Stomach (tissue), 9 donors: ENCODE results near the gene ADCY4. TPM values are rescaled to one million over a fixed set of nuclear protein-coding genes. Genes with fewer than 3 reads are reported as not detected.

Source experiments
- DNase-seq, 2 donors: peaks; one replicate each; pipeline versions ENCODE4 v3.0.0 to v3.0.0-alpha.2; 2013 to 2019
- H3K27ac ChIP-seq, 5 donors: fragments of 200-600 bp in 4 of 5; sonication (generic) in 4 of 5; one replicate each; pipeline ENCODE4 v1.5.1; 2013 to 2019; ENCODE audit warnings: mild to moderate bottlenecking in 1 of 5, moderate library complexity in 1 of 5
- H3K27me3 ChIP-seq, 3 donors: fragments of 200-600 bp; sonication (generic); one replicate each; pipeline ENCODE4 v1.5.1; 2017 to 2019; ENCODE audit warnings: mixed run types in 1 of 3
- H3K36me3 ChIP-seq, 4 donors: fragments of 200-600 bp; sonication (generic); 1 replicate in 3 of 4; 2 replicates in 1 of 4; pipeline ENCODE4 v1.5.1; 2016 to 2019
- H3K4me1 ChIP-seq, 4 donors: fragments of 200-600 bp; sonication (generic); one replicate each; pipeline ENCODE4 v1.5.1; 2016 to 2019
- H3K4me3 ChIP-seq, 4 donors: fragments of 200-600 bp; sonication (generic) in 3 of 4; one replicate each; pipeline ENCODE4 v1.5.1; 2016 to 2019; ENCODE audit warnings: mild to moderate bottlenecking in 1 of 4
- H3K9me3 ChIP-seq, 4 donors: fragments of 200-600 bp; sonication (generic); one replicate each; pipeline ENCODE4 v1.5.1; 2016 to 2019
- EP300 ChIP-seq: sonication (generic); formaldehyde crosslinking; IDR thresholded peaks from one replicate; pipeline ENCODE4 v1.6.1; 2017; ENCODE audit warnings: antibody characterized with exemption
- POLR2A ChIP-seq, 4 donors: fragments of 450-650 bp; IDR thresholded peaks; one replicate each; pipeline ENCODE4 v1.6.1; 2016; ENCODE audit warnings: antibody characterized with exemption in 4 of 4, control low read depth in 2 of 4, mild to moderate bottlenecking in 1 of 4, moderate library complexity in 1 of 4
- POLR2AphosphoS5 ChIP-seq, 3 donors: sonication (generic); formaldehyde crosslinking; IDR thresholded peaks; one replicate each; pipeline ENCODE4 v1.6.1; 2016; ENCODE audit warnings: antibody characterized with exemption in 3 of 3
- WGBS, 5 donors: extraction: QIAGEN DNeasy Blood & Tissue Kit in 3 of 5; methylation state at CpG; one replicate each; pipeline versions ENCODE4 v1.1.5 to v1.1.7; 2013 to 2018; 5-methylcytosine and 5-hydroxymethylcytosine counted together
- intact Hi-C: fragments of 100-400 bp; cut with DNase I; formaldehyde crosslinking; loops from one replicate; pipeline ENCODE4 v1.15.1; 2023; ENCODE audit warnings: low total_unique reads
- polyA plus RNA-seq, 3 donors: library from polyadenylated mRNA; stranded (reverse); fragments of 200-250 nt; gene quantifications; one replicate each; pipeline ENCODE4 v1.2.3, GENCODE V29; 2013
- total RNA-seq, 5 donors: library from RNA; depleted of rRNA; stranded (reverse); fragments of >200 nt; gene quantifications; one replicate each; pipeline versions ENCODE4 v1.1.0 to v1.2.3, GENCODE V29; 2014 to 2016
- TF ChIP-seq, protein P1 (sequence below), 7 experiments: fragments of 450-650 bp in 4 of 7; fragments of 200-600 bp in 3 of 7; sonication (generic) in 3 of 7; IDR thresholded peaks; one replicate each; pipeline ENCODE4 v1.5.1; 2016 to 2019; ENCODE audit warnings: antibody characterized with exemption in 7 of 7, control low read depth in 2 of 7, mild to moderate bottlenecking in 1 of 7
- donor health status: healthy with polysubstance abuse.
- donor health status: Bipolar disorder and iron deficiency.
- donor health status: healthy.

Gene ADCY4
- total and polyA plus RNA-seq, 8 donors = 15.2 to 118 (median 25.8) TPM

DNA sequence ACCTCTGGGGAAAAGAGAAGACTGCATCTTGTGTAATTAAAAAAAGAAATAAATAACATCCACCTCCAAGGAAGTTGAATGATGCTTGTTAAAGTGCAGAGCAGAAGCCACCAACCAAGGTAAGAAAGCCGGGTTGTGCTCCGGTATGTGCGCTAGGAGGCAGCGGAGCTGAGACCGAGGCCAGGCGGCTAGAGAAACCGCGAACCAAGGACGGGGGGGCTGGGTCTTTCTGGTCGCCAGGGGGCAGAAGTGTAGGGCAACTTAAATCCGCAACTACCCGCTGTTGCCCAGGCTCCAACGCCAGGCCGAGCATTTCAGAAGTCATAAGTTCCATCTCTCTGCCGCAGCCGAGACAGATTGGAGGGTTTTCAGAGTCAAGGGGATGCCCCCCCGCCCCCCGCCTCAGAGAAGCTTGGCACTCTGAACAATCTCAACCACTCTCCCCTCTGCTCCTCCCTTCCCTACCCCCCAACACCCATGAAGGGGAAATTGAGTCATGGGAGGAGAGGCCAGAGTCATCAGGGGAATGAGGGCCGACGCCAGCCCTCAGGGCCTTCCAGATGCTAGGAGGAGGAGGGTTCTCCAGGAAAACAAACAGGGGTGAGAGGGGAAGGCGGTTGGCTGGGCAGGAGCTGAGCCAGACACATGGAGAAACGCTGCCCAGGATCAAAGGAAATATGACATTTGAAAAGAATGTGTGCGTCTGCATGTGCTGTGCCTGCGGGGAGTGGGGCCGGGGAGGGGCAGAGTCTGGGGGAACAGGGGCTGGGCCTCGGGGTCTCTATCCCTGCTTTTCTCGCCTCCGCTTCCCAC is 30.9 kb upstream of the ADCY4 start:
- no peaks in the 10 kb centered on the region for H3K9me3 ChIP-seq
- H3K27me3 ChIP-seq = peaks cover 0 to 44% (median 0%) of the 10 kb centered on the region in 3 donors
- no peaks in the 10 kb centered on the region for H3K36me3 ChIP-seq
- H3K27ac ChIP-seq = peak overlapping the region; percentile 81 to 97 (median 92)
- peak; percentile 91 to 97 for DNase-seq
- 3 to 5% (median 4%) methylated on average over 26 to 28 of the region's 28 CpGs for WGBS, 5 donors
- peaks cover 31 to 60% (median 50%) of the 10 kb centered on the region in 4 donors for H3K4me1 ChIP-seq
- H3K4me3 ChIP-seq = peak overlapping the region; percentile 58 to 71 (median 64)
- intact Hi-C loops = loop anchor here (5.0 kb wide), 1 partner anchor 51 kb away; no protein-coding TSS in a partner anchor
- TF ChIP-seq POLR2AphosphoS5 (IDR thresholded peaks at IDR 0.05) (peak; percentile 9 to 71 (median 46)), POLR2A (IDR thresholded peaks at IDR 0.05) (no peak), EP300 (no peak)
- TF ChIP-seq, protein P1, sequence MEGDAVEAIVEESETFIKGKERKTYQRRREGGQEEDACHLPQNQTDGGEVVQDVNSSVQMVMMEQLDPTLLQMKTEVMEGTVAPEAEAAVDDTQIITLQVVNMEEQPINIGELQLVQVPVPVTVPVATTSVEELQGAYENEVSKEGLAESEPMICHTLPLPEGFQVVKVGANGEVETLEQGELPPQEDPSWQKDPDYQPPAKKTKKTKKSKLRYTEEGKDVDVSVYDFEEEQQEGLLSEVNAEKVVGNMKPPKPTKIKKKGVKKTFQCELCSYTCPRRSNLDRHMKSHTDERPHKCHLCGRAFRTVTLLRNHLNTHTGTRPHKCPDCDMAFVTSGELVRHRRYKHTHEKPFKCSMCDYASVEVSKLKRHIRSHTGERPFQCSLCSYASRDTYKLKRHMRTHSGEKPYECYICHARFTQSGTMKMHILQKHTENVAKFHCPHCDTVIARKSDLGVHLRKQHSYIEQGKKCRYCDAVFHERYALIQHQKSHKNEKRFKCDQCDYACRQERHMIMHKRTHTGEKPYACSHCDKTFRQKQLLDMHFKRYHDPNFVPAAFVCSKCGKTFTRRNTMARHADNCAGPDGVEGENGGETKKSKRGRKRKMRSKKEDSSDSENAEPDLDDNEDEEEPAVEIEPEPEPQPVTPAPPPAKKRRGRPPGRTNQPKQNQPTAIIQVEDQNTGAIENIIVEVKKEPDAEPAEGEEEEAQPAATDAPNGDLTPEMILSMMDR (IDR thresholded peaks at IDR 0.05) = peak in 5 of 7 experiments; percentile 71 to 98 (median 89)

DNA sequence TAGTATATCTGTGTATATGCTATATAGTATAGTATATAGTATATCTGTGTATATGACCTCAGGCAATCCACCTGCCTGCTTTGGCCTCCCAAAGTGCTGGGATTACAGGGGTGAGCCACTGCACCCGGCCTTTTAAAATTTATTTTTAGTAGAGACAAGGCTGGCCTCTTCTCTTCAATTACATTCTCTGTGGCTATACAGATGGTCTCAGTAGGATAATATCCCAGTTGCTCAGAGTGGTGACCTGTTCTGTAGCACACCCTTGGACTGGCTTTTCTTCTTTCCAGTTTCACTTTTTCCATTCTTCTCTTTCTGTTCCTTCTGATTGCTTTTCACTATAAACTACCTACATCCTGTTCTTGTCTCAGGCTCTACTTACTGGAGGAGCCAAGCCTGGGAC is 30.0 kb upstream of the ADCY4 start:
- TF ChIP-seq, protein P1 (IDR thresholded peaks at IDR 0.05) = no peak
- TF ChIP-seq POLR2A (IDR thresholded peaks at IDR 0.05) = no peak
- peak overlapping the region in 4 of 5 donors; percentile 89 to 97 (median 93) for H3K27ac ChIP-seq
- peaks cover 27 to 50% (median 43%) of the 10 kb centered on the region in 4 donors for H3K4me1 ChIP-seq
- peaks cover 0 to 42% (median 0%) of the 10 kb centered on the region in 3 donors for H3K27me3 ChIP-seq
- no peak for DNase-seq
- no peak overlapping the region for H3K4me3 ChIP-seq
- intact Hi-C loops = loop anchor here (5.0 kb wide), 1 partner anchor 52 kb away; no protein-coding TSS in a partner anchor
- 53 to 77% (median 70%) methylated on average over 1 of the region's 1 CpG for WGBS, 5 donors
- no peaks in the 10 kb centered on the region for H3K36me3 ChIP-seq
- no peaks in the 10 kb centered on the region for H3K9me3 ChIP-seq

DNA sequence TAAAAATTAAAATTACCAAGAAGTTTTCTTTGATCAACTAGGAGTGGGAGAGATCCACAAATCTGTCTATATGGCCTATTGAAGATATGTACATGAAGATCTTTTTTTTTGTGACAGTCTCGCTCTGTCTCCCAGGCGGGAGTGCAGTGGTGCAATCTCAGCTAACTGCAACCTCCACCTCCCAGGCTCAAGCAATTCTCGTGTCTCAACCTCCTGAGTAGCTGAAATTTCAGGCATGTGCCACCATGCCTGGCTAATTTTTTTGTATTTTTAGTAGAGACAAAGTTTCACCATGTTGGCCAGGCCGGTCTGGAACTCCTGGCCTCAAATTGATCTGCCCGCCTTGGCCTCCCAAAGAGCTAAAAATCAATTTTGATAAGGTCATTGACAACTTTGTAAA is 28.5 kb upstream of the ADCY4 start:
- H3K9me3 ChIP-seq = no peaks in the 10 kb centered on the region
- intact Hi-C loops = no loop called here
- WGBS, 5 donors = 89 to 92% (median 90%) methylated on average over 5 of the region's 5 CpGs

DNA sequence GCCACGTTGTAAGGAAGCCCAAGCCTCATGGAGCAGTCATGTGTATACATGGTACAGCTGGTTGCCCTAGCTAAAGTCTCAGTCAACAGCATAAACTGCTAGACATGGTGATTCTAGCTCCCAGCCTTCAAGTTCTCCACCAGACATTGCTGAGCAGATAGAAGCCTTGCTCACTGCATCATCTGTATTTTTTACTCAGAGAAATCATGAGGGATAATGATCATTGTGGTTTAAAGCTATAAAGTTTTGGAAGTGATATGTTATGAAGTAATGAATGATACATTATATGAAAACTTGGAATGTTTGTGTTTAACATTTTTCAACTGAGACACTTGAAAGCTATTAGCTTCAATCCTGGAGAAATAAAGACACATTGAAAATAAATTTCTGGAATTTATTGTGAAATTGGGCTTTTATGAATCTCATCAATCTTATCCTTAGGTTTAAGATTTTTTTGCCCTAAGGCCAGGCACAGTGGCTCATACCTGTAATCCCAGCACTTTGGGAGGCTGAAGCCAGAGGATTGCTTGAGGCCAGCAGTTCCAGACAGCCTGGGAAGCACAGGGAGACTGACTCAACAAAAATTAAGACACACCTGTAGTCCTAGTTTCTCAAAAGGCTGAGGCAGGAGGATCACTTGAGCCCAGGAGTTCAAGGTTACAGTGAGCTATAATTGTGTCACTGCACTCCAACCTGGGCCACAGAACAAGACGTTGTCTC is 27.5 kb upstream of the ADCY4 start:
- Histone ChIP-seq H3K4me3 (no peak overlapping the region), H3K4me1 (peaks cover 14 to 25% (median 24%) of the 10 kb centered on the region in 4 donors), H3K36me3 (no peaks in the 10 kb centered on the region), H3K27me3 (peaks cover 0 to 23% (median 0%) of the 10 kb centered on the region in 3 donors), H3K27ac (no peak overlapping the region), H3K9me3 (no peaks in the 10 kb centered on the region)
- intact Hi-C loops = no loop called here
- WGBS, 5 donors = 44 to 52% (median 51%) methylated on average over 2 of the region's 2 CpGs
- no peak for DNase-seq
- TF ChIP-seq, protein P1 (IDR thresholded peaks at IDR 0.05) = no peak
- TF ChIP-seq EP300 (no peak), POLR2A (IDR thresholded peaks at IDR 0.05) (no peak), POLR2AphosphoS5 (IDR thresholded peaks at IDR 0.05) (no peak)

More for the DNA sequence above, 28.5 kb upstream of the ADCY4 start:
- Histone ChIP-seq H3K4me3 (no peak overlapping the region), H3K27ac (no peak overlapping the region), H3K27me3 (peaks cover 0 to 27% (median 0%) of the 10 kb centered on the region in 3 donors), H3K4me1 (peaks cover 22 to 35% (median 34%) of the 10 kb centered on the region in 4 donors), H3K36me3 (no peaks in the 10 kb centered on the region)
- no peak for DNase-seq
- TF ChIP-seq, protein P1 (IDR thresholded peaks at IDR 0.05) = no peak
- no peak for TF ChIP-seq EP300
- no peak for TF ChIP-seq POLR2A (IDR thresholded peaks at IDR 0.05)
- TF ChIP-seq POLR2AphosphoS5 (IDR thresholded peaks at IDR 0.05) = no peak
